ENCODE measurements around the gene HDAC9.
"Not testable (repeated sequence)": the region's sequence is repeated elsewhere in the genome, so short reads cannot be mapped to it uniquely, and the experiment has no call there.

Gene HDAC9

GRCh38 chr7:18975689-18976280 is 480.2 kb downstream of the HDAC9 start:
- ATAC-seq (no peak), DNase-seq (no peak)
- Mint-ChIP-seq H3K27ac (no peak overlapping the region), H3K4me1 (no peaks in the 10 kb centered on the region), H3K4me3 (no peak overlapping the region), H3K27me3 (no peaks in the 10 kb centered on the region), H3K9me3 (peaks cover 8% of the 10 kb centered on the region in 2 donors)

- Mint-ChIP-seq H3K4me3 (no peak overlapping the region), H3K4me1 (no peaks in the 10 kb centered on the region), H3K9me3 (peaks cover 8 to 12% of the 10 kb centered on the region in 2 donors), H3K27me3 (no peaks in the 10 kb centered on the region), H3K27ac (no peak overlapping the region)
- DNase-seq (no peak), ATAC-seq (no peak)
These were observed 481.3 kb downstream of the HDAC9 start for GRCh38 chr7:18976715-18977471.

- H3K4me1 Mint-ChIP-seq: no peaks in the 10 kb centered on the region
- DNase-seq (no peak), ATAC-seq (no peak)
- H3K4me3 Mint-ChIP-seq: no peak overlapping the region
- peaks cover 12 to 20% of the 10 kb centered on the region in 2 donors for H3K9me3 Mint-ChIP-seq
- no peak overlapping the region for H3K27ac Mint-ChIP-seq
- no peaks in the 10 kb centered on the region for H3K27me3 Mint-ChIP-seq
These were observed 482.6 kb downstream of the HDAC9 start for GRCh38 chr7:18978108-18978495.

- not testable (repeated sequence) for H3K4me1 Mint-ChIP-seq, H3K27ac Mint-ChIP-seq, DNase-seq, H3K4me3 Mint-ChIP-seq, ATAC-seq, H3K27me3 Mint-ChIP-seq, H3K9me3 Mint-ChIP-seq
These were observed 495.2 kb downstream of the HDAC9 start for GRCh38 chr7:18990700-18991099.

- DNase-seq (no peak), ATAC-seq (no peak)
- Mint-ChIP-seq H3K9me3 (peaks cover 0 to 4% of the 10 kb centered on the region in 2 donors), H3K27me3 (no peaks in the 10 kb centered on the region), H3K27ac (no peak overlapping the region), H3K4me3 (no peak overlapping the region), H3K4me1 (no peaks in the 10 kb centered on the region)
These were observed 498.6 kb downstream of the HDAC9 start for GRCh38 chr7:18993933-18994668.

GRCh38 chr7:18995270-18995671 is 499.7 kb downstream of the HDAC9 start:
- H3K27ac Mint-ChIP-seq: no peak overlapping the region
- DNase-seq (no peak), ATAC-seq (no peak)
- no peaks in the 10 kb centered on the region for H3K4me1 Mint-ChIP-seq
- no peak overlapping the region for H3K4me3 Mint-ChIP-seq
- no peaks in the 10 kb centered on the region for H3K27me3 Mint-ChIP-seq
- H3K9me3 Mint-ChIP-seq: peaks cover 0 to 4% of the 10 kb centered on the region in 2 donors

GRCh38 chr7:18995811-18996426 is 500.4 kb downstream of the HDAC9 start:
- Mint-ChIP-seq H3K9me3 (peaks cover 0 to 2% of the 10 kb centered on the region in 2 donors), H3K4me3 (no peak overlapping the region), H3K27ac (no peak overlapping the region), H3K4me1 (no peaks in the 10 kb centered on the region), H3K27me3 (no peaks in the 10 kb centered on the region)
- ATAC-seq (no peak), DNase-seq (no peak)

GRCh38 chr7:18996583-18996982 is 501.0 kb downstream of the HDAC9 start:
- no peak for ATAC-seq
- no peaks in the 10 kb centered on the region for H3K4me1 Mint-ChIP-seq
- no peak for DNase-seq
- H3K4me3 Mint-ChIP-seq: no peak overlapping the region
- no peaks in the 10 kb centered on the region for H3K9me3 Mint-ChIP-seq
- H3K27ac Mint-ChIP-seq: no peak overlapping the region
- H3K27me3 Mint-ChIP-seq: no peaks in the 10 kb centered on the region

GRCh38 chr7:18997477-18998150 is 502.1 kb downstream of the HDAC9 start:
- DNase-seq (no peak), ATAC-seq (no peak)
- Mint-ChIP-seq H3K27me3 (no peaks in the 10 kb centered on the region), H3K4me3 (no peak overlapping the region), H3K9me3 (no peaks in the 10 kb centered on the region), H3K27ac (no peak overlapping the region), H3K4me1 (no peaks in the 10 kb centered on the region)

GRCh38 chr7:19000410-19000809 is 504.9 kb downstream of the HDAC9 start:
- H3K4me1 Mint-ChIP-seq: no peaks in the 10 kb centered on the region
- no peak for DNase-seq
- no peaks in the 10 kb centered on the region for H3K27me3 Mint-ChIP-seq
- no peak for ATAC-seq
- H3K27ac Mint-ChIP-seq: no peak overlapping the region
- no peaks in the 10 kb centered on the region for H3K9me3 Mint-ChIP-seq
- H3K4me3 Mint-ChIP-seq: no peak overlapping the region

- Mint-ChIP-seq H3K27me3 (no peaks in the 10 kb centered on the region), H3K4me1 (no peaks in the 10 kb centered on the region), H3K4me3 (no peak overlapping the region), H3K27ac (no peak overlapping the region), H3K9me3 (no peaks in the 10 kb centered on the region)
- DNase-seq (no peak), ATAC-seq (no peak)
These were observed 506.3 kb downstream of the HDAC9 start for GRCh38 chr7:19001854-19002253.

GRCh38 chr7:19009241-19009935 is 513.8 kb downstream of the HDAC9 start:
- no peak overlapping the region for H3K4me3 Mint-ChIP-seq
- ATAC-seq (no peak), DNase-seq (no peak)
- H3K27me3 Mint-ChIP-seq: no peaks in the 10 kb centered on the region
- H3K4me1 Mint-ChIP-seq: no peaks in the 10 kb centered on the region
- H3K9me3 Mint-ChIP-seq: no peaks in the 10 kb centered on the region
- no peak overlapping the region for H3K27ac Mint-ChIP-seq

- Mint-ChIP-seq H3K4me1 (no peaks in the 10 kb centered on the region), H3K27ac (no peak overlapping the region), H3K4me3 (no peak overlapping the region), H3K9me3 (no peaks in the 10 kb centered on the region), H3K27me3 (no peaks in the 10 kb centered on the region)
- ATAC-seq: no peak
- DNase-seq: no peak
These were observed 514.4 kb downstream of the HDAC9 start for GRCh38 chr7:19009936-19010280.

- Mint-ChIP-seq H3K27ac (no peak overlapping the region), H3K9me3 (peaks cover 0 to 7% of the 10 kb centered on the region in 2 donors), H3K4me1 (no peaks in the 10 kb centered on the region), H3K4me3 (no peak overlapping the region), H3K27me3 (no peaks in the 10 kb centered on the region)
- no peak for ATAC-seq
- DNase-seq: no peak
These were observed 515.7 kb downstream of the HDAC9 start for GRCh38 chr7:19011212-19011611.

- Mint-ChIP-seq H3K9me3 (peaks cover 7 to 10% of the 10 kb centered on the region in 2 donors), H3K27ac (no peak overlapping the region), H3K27me3 (no peaks in the 10 kb centered on the region), H3K4me3 (no peak overlapping the region), H3K4me1 (no peaks in the 10 kb centered on the region)
- ATAC-seq: no peak
- no peak for DNase-seq
These were observed 519.5 kb downstream of the HDAC9 start for GRCh38 chr7:19015098-19015497.
